GM23338 (cell line): ENCODE results near the gene STX8.

Experiments used
- CREB1 ChIP-seq: fragments of 250-450 bp; sonication (Bioruptor Pico); IDR thresholded peaks from 2 replicates; pipeline ENCODE4 v1.5.0; 2020; ENCODE audit warnings: low read depth, mild to moderate bottlenecking, moderate library complexity
- EZH2 ChIP-seq: fragments of 200-600 bp; sonication (generic); IDR thresholded peaks from one replicate; pipeline ENCODE4 v1.8.0; 2017; ENCODE audit warnings: antibody characterized with exemption, mild to moderate bottlenecking, low read depth; ENCODE audit not compliant: unreplicated experiment
- EZH2phosphoT487 ChIP-seq: fragments of 200-600 bp; sonication (generic); IDR thresholded peaks from one replicate; pipeline ENCODE4 v1.8.1; 2018; ENCODE audit warnings: antibody characterized with exemption; ENCODE audit not compliant: unreplicated experiment
- JUNB ChIP-seq: IDR thresholded peaks from one replicate; pipeline ENCODE4 v1.6.1; 2016; ENCODE audit warnings: antibody characterized with exemption; ENCODE audit not compliant: unreplicated experiment
- NANOG ChIP-seq: IDR thresholded peaks from 2 replicates; pipeline ENCODE4 v1.6.1; 2016; ENCODE audit warnings: antibody characterized with exemption, borderline replicate concordance
- POLR2AphosphoS5 ChIP-seq: IDR thresholded peaks from 2 replicates; pipeline ENCODE4 v1.6.1; 2016; ENCODE audit warnings: antibody characterized with exemption, low read depth
- STAT1 ChIP-seq: IDR thresholded peaks from one replicate; pipeline ENCODE4 v1.6.1; 2016; ENCODE audit warnings: antibody characterized with exemption; ENCODE audit not compliant: unreplicated experiment
- TF ChIP-seq, protein P1 (sequence below), 2 experiments: fragments of 200-600 bp in 1 of 2; sonication (generic) in 1 of 2; conservative IDR thresholded peaks; 2 replicates each; pipeline versions ENCODE4 v1.5.1 to v1.6.1; 2016 to 2017; ENCODE audit warnings: antibody characterized with exemption in 2 of 2, low read depth in 2 of 2, mild to moderate bottlenecking in 2 of 2, moderate library complexity in 1 of 2
- TF ChIP-seq, protein P2 (sequence below): IDR thresholded peaks from one replicate; pipeline ENCODE4 v1.6.1; 2018; ENCODE audit warnings: antibody characterized with exemption; ENCODE audit not compliant: unreplicated experiment

- TF ChIP-seq, protein P1, sequence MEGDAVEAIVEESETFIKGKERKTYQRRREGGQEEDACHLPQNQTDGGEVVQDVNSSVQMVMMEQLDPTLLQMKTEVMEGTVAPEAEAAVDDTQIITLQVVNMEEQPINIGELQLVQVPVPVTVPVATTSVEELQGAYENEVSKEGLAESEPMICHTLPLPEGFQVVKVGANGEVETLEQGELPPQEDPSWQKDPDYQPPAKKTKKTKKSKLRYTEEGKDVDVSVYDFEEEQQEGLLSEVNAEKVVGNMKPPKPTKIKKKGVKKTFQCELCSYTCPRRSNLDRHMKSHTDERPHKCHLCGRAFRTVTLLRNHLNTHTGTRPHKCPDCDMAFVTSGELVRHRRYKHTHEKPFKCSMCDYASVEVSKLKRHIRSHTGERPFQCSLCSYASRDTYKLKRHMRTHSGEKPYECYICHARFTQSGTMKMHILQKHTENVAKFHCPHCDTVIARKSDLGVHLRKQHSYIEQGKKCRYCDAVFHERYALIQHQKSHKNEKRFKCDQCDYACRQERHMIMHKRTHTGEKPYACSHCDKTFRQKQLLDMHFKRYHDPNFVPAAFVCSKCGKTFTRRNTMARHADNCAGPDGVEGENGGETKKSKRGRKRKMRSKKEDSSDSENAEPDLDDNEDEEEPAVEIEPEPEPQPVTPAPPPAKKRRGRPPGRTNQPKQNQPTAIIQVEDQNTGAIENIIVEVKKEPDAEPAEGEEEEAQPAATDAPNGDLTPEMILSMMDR (conservative IDR thresholded peaks at IDR 0.05; ENCODE audit: low read depth in 2 of 2), result peak; percentile 71 to 78
- TF ChIP-seq CREB1 (no peak), JUNB (no peak), STAT1 (no peak), NANOG (no peak), EZH2phosphoT487 (no peak), EZH2 (no peak), POLR2AphosphoS5 (no peak)
- TF ChIP-seq, protein P2, sequence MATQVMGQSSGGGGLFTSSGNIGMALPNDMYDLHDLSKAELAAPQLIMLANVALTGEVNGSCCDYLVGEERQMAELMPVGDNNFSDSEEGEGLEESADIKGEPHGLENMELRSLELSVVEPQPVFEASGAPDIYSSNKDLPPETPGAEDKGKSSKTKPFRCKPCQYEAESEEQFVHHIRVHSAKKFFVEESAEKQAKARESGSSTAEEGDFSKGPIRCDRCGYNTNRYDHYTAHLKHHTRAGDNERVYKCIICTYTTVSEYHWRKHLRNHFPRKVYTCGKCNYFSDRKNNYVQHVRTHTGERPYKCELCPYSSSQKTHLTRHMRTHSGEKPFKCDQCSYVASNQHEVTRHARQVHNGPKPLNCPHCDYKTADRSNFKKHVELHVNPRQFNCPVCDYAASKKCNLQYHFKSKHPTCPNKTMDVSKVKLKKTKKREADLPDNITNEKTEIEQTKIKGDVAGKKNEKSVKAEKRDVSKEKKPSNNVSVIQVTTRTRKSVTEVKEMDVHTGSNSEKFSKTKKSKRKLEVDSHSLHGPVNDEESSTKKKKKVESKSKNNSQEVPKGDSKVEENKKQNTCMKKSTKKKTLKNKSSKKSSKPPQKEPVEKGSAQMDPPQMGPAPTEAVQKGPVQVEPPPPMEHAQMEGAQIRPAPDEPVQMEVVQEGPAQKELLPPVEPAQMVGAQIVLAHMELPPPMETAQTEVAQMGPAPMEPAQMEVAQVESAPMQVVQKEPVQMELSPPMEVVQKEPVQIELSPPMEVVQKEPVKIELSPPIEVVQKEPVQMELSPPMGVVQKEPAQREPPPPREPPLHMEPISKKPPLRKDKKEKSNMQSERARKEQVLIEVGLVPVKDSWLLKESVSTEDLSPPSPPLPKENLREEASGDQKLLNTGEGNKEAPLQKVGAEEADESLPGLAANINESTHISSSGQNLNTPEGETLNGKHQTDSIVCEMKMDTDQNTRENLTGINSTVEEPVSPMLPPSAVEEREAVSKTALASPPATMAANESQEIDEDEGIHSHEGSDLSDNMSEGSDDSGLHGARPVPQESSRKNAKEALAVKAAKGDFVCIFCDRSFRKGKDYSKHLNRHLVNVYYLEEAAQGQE, result no peak
Measured at GRCh38 chr17:9291912-9292560, 283.6 kb downstream of the STX8 start.
